GM15510 (cell line): Measurements from ENCODE around the gene TAOK1.

ENCODE experiments used
- POLR2A ChIP-seq: IDR thresholded peaks from 3 replicates; pipeline ENCODE4 v1.6.1; 2011; ENCODE audit warnings: borderline replicate concordance; ENCODE audit not compliant: insufficient read length; ENCODE audit errors: extremely low read depth

TAOK1 gene

GRCh38 chr17:29399634-29400033 lies 9.5 kb downstream of the TAOK1 start:
- no peak for TF ChIP-seq POLR2A

- TF ChIP-seq POLR2A, result no peak
These were observed 10.7 kb downstream of the TAOK1 start for GRCh38 chr17:29400818-29401217.

- TF ChIP-seq POLR2A, result no peak
These were observed 11.1 kb downstream of the TAOK1 start for GRCh38 chr17:29401258-29401657.

GRCh38 chr17:29407856-29408255 lies 17.7 kb downstream of the TAOK1 start:
- no peak for TF ChIP-seq POLR2A

GRCh38 chr17:29409963-29410362 lies 19.8 kb downstream of the TAOK1 start:
- TF ChIP-seq POLR2A, result no peak

GRCh38 chr17:29412780-29413565 lies 22.8 kb downstream of the TAOK1 start:
- TF ChIP-seq POLR2A, result no peak

- no peak for TF ChIP-seq POLR2A
These were observed 30.0 kb downstream of the TAOK1 start for GRCh38 chr17:29420128-29420527.

GRCh38 chr17:29430275-29430674 lies 40.1 kb downstream of the TAOK1 start:
- no peak for TF ChIP-seq POLR2A

GRCh38 chr17:29433541-29433940 lies 43.4 kb downstream of the TAOK1 start:
- no peak for TF ChIP-seq POLR2A

- no peak for TF ChIP-seq POLR2A
These were observed 44.4 kb downstream of the TAOK1 start for GRCh38 chr17:29434550-29434949.

GRCh38 chr17:29442451-29442850 lies 52.3 kb downstream of the TAOK1 start:
- TF ChIP-seq POLR2A, result no peak

- TF ChIP-seq POLR2A, result no peak
These were observed 53.0 kb downstream of the TAOK1 start for GRCh38 chr17:29443041-29443739.

GRCh38 chr17:29444589-29444988 lies 54.4 kb downstream of the TAOK1 start:
- TF ChIP-seq POLR2A, result no peak

GRCh38 chr17:29445844-29446243 lies 55.7 kb downstream of the TAOK1 start:
- TF ChIP-seq POLR2A, result no peak

GRCh38 chr17:29449865-29450671 lies 59.9 kb downstream of the TAOK1 start:
- TF ChIP-seq POLR2A, result no peak

GRCh38 chr17:29451121-29451742 lies 61.1 kb downstream of the TAOK1 start:
- no peak for TF ChIP-seq POLR2A

GRCh38 chr17:29458066-29458465 lies 67.9 kb downstream of the TAOK1 start:
- no peak for TF ChIP-seq POLR2A
